ENCODE measurements around the gene AVPR1B. TPM values are rescaled to one million over a fixed set of nuclear protein-coding genes. Genes with fewer than 3 reads are reported as not detected.

AVPR1B gene
- total RNA-seq, 1 experiment from 2014 or later = 0.04 TPM

DNA sequence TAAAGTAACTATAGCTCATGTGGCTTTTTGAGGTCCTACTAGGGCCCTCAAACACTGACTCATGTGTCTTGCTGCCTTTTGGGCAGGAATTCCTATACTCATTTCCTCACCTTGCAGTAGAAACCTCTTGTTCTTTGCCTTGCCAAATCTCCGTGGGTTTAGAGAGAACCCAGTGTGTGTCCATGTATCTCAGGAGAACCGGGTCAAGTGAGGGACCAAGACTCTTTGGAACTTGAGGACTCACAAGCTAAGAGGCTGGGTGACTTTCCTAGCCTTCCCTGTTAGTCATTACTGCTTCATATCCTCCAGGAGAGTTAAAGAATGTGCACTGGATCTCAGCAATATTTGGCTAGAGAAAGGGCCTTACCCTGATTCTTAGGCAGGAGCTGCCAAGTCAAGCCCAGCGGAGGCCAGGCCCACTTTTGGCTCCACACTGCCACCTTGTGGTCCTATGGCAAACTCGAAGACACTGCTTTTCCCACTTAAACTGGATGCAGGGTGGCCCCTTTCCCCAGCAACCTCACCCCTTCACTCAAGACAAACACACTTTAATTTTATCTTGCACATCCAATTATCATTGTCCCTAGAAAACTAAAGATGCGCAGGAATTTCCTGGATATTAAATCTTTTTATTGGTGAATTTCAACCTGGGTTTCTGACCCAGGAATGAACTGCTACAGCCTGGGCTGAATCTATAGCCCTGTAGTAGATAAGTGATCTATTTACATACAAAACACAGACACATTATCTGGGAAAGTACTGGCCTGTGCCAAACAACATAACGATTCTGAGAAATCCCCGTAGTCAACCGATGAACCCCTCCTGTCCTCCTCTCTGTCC is 10.6 kb downstream of the AVPR1B start:
- H3K9me3 ChIP-seq (replicated peaks) = no peaks in the 10 kb centered on the region
- H3K4me3 ChIP-seq = no peak overlapping the region
- H3K27ac ChIP-seq = no peak overlapping the region
- no peaks in the 10 kb centered on the region for H3K4me1 ChIP-seq
- no peaks in the 10 kb centered on the region for H3K36me3 ChIP-seq
- H3K27me3 ChIP-seq = no peaks in the 10 kb centered on the region
- DNase-seq = peak; percentile 69 to 91

DNA sequence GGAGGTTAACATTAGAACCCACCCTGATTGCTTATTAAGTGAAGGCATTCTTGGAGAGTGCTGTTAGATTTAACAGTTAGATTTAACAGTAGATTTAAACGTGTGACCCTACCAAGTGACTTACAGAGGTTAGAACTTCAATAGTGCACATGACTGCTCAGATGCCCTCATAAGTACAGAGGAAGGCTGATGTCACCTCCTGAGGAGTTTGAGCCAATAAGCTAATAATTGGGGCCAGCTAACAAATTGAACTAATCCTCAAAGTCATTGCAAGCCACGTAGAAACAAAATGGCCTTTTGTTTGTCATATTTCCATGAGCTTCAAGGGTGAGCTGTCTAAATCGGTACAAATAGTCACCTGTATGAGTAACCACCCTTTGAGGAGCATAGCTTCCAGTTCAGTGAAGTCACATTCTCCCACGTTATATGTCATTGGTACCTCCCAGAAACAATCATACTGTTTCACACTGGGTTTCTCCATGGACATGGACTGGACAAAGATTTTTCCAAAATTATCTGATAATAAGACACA is 11.7 kb downstream of the AVPR1B start:
- H3K27ac ChIP-seq = no peak overlapping the region
- peaks cover 5% of the 10 kb centered on the region for H3K27me3 ChIP-seq
- no peak overlapping the region for H3K4me3 ChIP-seq
- no peak for DNase-seq
- H3K36me3 ChIP-seq = no peaks in the 10 kb centered on the region
- no peaks in the 10 kb centered on the region for H3K9me3 ChIP-seq (replicated peaks)
- H3K4me1 ChIP-seq = no peaks in the 10 kb centered on the region

DNA sequence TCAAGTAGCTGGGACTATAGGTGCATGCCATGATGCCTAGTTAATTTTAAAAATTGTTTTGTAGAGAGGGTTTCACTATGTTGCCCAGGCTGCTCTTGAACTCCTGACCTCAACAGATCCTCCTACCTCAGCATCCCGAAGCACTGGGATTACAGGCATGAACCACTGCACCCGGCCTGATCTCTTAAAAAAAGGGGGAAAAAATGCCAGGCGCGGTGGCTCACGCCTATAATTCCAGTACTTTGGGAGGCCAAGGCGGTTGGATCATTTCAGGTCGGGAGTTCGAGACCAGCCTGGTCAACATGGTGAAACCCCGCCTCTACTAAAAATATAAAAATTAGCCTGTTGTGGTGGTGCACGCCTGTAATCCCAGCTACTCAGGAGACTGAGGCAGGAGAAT is 13.2 kb downstream of the AVPR1B start:
- Histone ChIP-seq H3K4me1 (no peaks in the 10 kb centered on the region), H3K36me3 (no peaks in the 10 kb centered on the region), H3K4me3 (no peak overlapping the region), H3K27ac (no peak overlapping the region), H3K9me3 (replicated peaks) (no peaks in the 10 kb centered on the region), H3K27me3 (peaks cover 6% of the 10 kb centered on the region)
- DNase-seq = no peak

DNA sequence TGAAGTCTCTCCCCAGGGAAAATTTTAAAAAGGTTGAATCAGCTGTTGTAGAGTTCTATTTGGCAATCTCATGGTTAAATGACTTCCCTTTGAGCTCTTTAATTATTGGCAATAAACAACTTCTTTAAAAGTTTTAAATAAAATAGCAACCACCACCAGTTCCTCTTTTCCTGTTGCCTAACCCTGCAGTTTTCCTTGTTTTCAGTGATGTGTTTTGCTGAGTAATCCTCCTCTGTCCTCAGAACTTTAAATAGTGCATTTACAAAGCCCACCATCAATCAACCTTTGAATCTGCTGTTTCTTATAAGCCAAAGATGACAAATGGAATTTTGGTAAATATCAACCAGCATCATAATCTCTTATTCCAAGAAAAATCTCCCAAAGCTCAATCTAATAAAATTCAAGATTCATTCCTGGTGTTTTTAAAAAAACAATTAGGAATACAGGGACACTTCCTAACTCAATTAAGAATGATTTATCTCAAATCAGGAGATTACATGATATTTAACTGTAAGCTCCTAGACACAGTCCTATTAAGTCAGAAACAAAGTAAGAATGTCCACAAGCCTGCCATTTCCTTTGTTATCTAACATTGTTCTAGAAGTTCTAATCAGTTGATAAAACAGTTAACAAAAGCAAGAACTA is 14.8 kb downstream of the AVPR1B start:
- H3K4me3 ChIP-seq = no peak overlapping the region
- no peak overlapping the region for H3K27ac ChIP-seq
- H3K4me1 ChIP-seq = no peaks in the 10 kb centered on the region
- peaks cover 16% of the 10 kb centered on the region for H3K27me3 ChIP-seq
- no peak for DNase-seq
- no peaks in the 10 kb centered on the region for H3K9me3 ChIP-seq (replicated peaks)
- no peaks in the 10 kb centered on the region for H3K36me3 ChIP-seq

DNA sequence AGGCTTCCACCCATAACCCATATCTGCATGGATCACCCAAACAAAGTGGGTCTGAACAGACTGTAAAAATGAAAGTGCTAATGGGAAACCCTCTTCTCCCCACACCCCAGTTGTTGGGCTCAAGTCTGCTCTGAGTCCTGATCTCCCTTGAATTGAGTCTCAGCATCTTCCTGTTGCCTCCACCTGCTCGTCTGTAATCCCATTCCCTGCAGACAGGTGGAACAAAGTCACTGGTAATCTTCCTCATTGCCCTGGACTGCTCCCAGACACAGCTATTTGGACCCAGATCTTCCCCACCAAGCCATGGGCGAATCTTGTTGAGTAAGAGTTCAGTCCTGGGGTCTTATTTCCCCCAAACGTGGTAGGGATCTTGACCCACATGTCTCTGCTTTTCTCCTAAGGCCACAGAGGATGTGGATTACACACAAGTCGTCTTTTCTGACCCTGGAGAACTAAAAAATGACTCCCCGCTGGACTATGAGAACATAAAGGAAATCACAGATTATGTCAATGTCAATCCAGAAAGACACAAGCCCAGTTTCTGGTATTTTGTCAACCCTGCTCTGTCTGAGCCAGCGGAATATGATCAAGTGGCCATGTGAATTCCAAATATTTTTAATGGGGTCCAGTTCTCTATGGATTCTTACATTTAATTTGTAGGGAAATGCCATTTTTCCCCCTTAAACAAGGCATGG is 15.7 kb downstream of the AVPR1B start:
- H3K9me3 ChIP-seq (replicated peaks) = no peaks in the 10 kb centered on the region
- H3K4me3 ChIP-seq = no peak overlapping the region
- no peak overlapping the region for H3K27ac ChIP-seq
- no peaks in the 10 kb centered on the region for H3K4me1 ChIP-seq
- no peak for DNase-seq
- H3K27me3 ChIP-seq = peaks cover 16% of the 10 kb centered on the region
- no peaks in the 10 kb centered on the region for H3K36me3 ChIP-seq

DNA sequence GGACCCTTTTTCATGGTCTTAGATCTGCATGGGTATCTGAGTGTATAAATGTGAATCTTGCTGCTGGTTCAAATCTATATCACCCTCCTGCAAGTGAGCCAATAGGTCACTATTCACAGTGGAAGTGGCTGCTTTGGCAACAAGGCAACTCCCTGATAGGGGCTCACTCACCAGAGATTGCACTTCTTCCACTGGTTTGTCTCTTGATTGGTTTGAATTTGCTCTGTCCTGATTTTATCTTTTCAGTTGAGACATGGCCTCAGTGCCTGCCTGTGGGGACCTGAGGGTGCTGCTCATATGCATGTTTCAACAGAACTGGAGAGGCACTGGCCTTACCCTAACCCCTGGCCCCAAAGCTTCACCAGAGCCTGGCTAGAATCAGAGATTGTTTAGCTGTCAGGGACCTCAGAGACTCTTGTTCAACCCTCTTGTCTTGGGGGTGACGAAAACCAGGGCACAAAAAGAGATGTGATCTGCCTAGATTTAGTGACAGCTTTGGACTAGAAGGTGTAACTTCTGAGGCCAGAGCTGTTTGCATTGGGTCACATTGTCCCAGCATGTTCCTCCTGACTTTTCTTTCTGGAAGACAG is 16.9 kb downstream of the AVPR1B start:
- no peak overlapping the region for H3K27ac ChIP-seq
- DNase-seq = no peak
- H3K9me3 ChIP-seq (replicated peaks) = no peaks in the 10 kb centered on the region
- H3K4me3 ChIP-seq = no peak overlapping the region
- no peaks in the 10 kb centered on the region for H3K36me3 ChIP-seq
- no peaks in the 10 kb centered on the region for H3K4me1 ChIP-seq
- peaks cover 16% of the 10 kb centered on the region for H3K27me3 ChIP-seq

DNA sequence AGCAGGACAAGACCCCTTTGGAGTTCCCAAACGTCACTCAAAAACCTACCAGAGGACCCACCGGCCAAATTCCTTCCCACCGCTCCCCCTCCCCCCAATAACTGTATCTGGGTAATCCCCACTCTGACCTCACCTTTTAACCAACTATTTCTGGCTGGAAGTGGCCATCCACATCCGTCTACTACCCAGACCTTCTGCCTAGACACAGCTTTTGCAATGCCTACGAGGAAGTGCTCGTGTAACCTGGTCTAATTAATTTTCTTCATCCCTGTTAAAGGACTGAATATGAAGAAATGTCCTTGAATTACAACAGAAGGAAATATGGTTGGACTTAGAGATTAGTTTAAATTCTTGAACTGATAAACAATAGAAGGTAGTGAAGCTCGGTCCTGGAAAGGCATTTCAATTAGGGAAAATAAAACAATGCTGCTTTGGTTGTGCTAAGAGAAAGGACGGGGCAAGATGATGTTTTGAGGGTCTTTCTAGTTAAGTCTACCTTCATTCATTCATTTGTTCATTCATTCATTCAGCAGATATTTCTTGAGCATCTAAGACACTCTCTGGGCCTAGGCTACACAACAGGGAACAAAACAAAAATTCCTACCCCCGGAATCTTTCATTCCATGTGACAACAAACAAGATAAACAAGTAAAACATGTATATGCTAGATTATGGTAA is 18.8 kb downstream of the AVPR1B start:
- Histone ChIP-seq H3K27ac (no peak overlapping the region), H3K9me3 (replicated peaks) (no peaks in the 10 kb centered on the region), H3K27me3 (peaks cover 16% of the 10 kb centered on the region), H3K4me3 (no peak overlapping the region), H3K4me1 (no peaks in the 10 kb centered on the region), H3K36me3 (no peaks in the 10 kb centered on the region)
- no peak for DNase-seq

DNA sequence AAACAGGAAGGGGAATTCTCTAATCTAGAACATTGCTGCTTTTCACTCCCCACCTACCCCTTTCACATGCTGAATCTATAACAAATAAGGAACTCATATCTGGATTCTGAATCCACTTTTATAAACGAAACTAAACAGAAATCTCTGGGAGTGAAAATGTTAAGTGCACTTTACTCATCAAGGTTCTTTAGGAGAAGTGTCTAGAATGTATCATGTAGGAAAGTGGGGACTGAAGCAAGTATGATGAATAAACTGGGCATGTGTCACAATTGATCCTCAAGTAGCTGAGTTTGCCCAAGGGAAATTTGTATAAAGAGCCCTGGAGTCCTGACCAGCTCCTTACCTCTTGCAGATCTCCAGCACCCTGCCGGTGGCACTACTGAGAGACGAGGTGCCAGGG is 19.8 kb downstream of the AVPR1B start:
- Histone ChIP-seq H3K36me3 (no peaks in the 10 kb centered on the region), H3K4me1 (no peaks in the 10 kb centered on the region), H3K4me3 (no peak overlapping the region), H3K9me3 (replicated peaks) (no peaks in the 10 kb centered on the region), H3K27ac (no peak overlapping the region), H3K27me3 (peaks cover 16% of the 10 kb centered on the region)
- DNase-seq = no peak

DNA sequence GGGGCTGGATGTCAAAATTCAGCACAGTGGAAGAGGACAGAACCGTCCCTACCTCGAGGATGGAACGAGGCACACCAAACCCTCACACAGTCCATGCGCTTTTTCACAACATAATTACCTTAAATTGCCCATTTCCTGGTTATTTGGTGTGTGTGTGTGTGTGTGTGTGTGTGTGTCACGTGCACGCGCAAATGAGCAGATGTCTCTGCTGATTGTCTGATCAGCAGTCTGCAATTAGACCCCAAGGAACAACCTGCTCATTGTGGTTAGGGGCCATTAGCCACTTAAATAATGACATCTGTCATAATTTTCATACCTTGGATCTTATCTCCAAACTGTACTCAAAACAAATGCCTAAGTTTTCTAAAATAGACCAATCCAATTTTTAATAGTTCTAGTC is 23.2 kb downstream of the AVPR1B start:
- H3K9me3 ChIP-seq (replicated peaks) = no peaks in the 10 kb centered on the region
- DNase-seq = no peak
- H3K36me3 ChIP-seq = no peaks in the 10 kb centered on the region
- no peak overlapping the region for H3K4me3 ChIP-seq
- H3K27me3 ChIP-seq = peaks cover 10% of the 10 kb centered on the region; the same call in 1 of the 2 replicates
- H3K4me1 ChIP-seq = no peaks in the 10 kb centered on the region
- no peak overlapping the region for H3K27ac ChIP-seq

DNA sequence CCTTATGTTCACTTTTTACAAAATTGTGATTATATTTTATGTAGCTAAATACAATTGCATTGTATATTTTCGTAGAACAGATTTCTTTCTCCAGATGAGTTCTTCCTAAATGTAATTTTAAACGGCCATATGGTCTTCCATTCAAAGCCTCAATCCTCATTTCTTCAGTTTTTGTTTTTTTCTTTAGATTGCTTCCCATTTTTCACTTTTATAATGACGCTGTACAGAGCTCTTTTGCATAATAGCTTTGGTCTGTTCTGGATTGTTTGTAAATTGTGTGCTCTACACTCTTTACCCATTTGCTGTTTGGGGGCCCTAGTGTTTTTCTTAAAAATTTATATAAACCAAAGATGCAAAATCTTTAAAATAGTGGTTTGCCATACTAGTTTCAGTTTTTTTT is 27.8 kb downstream of the AVPR1B start:
- DNase-seq = no peak
- no peaks in the 10 kb centered on the region for H3K9me3 ChIP-seq (replicated peaks)

DNA sequence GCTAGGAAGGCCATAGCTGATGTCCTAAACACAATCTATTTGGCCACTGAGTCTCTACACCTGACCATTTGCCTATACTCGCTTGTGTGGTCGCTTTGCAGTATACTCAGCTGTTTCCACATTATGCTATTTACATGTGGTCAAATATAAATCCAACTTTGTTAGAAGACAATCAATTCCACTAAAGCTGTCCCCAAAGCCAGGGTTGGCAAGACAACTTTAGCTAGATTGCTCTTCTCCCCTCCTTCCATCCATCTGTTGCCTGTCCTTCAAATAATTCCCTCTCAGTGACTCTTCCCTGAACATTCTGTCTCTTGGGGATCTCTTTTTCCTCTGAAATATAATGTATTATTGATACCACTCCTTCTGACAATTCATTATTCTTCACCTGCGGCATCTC is 30.1 kb downstream of the AVPR1B start:
- Histone ChIP-seq H3K27me3 (no peaks in the 10 kb centered on the region), H3K4me1 (peaks cover 4% of the 10 kb centered on the region), H3K36me3 (no peaks in the 10 kb centered on the region), H3K4me3 (no peak overlapping the region), H3K9me3 (replicated peaks) (no peaks in the 10 kb centered on the region), H3K27ac (no peak overlapping the region)
- DNase-seq = peak; percentile 42 to 77

More for the DNA sequence above, 27.8 kb downstream of the AVPR1B start:
- Histone ChIP-seq H3K27ac (no peak overlapping the region), H3K4me1 (peaks cover 4% of the 10 kb centered on the region), H3K27me3 (no peaks in the 10 kb centered on the region), H3K4me3 (no peak overlapping the region), H3K36me3 (no peaks in the 10 kb centered on the region)

DNA sequence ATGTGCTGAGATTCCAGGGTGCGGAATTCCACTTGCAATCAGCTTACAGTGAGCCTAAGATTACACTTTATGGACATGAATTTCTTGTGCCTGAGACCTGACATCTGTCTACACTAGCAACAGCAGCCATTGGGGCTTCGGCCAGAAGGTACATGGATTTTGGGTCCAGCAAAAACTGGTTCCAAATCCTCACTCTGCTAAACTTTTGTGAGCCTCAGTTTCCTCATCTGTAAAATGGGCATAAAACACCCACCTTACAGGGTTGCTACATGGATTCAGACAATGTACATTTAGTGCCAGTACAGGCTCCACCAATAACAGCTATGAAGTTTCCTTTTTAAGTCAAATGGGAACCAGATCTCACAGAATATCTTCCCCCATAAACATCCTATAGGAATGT is 33.4 kb downstream of the AVPR1B start:
- H3K27me3 ChIP-seq = no peaks in the 10 kb centered on the region; the same call in 1 of the 2 replicates
- H3K36me3 ChIP-seq = no peaks in the 10 kb centered on the region
- no peaks in the 10 kb centered on the region for H3K9me3 ChIP-seq (replicated peaks)
- H3K4me1 ChIP-seq = peaks cover 4% of the 10 kb centered on the region
- H3K4me3 ChIP-seq = no peak overlapping the region
- H3K27ac ChIP-seq = no peak overlapping the region
- DNase-seq = no peak

DNA sequence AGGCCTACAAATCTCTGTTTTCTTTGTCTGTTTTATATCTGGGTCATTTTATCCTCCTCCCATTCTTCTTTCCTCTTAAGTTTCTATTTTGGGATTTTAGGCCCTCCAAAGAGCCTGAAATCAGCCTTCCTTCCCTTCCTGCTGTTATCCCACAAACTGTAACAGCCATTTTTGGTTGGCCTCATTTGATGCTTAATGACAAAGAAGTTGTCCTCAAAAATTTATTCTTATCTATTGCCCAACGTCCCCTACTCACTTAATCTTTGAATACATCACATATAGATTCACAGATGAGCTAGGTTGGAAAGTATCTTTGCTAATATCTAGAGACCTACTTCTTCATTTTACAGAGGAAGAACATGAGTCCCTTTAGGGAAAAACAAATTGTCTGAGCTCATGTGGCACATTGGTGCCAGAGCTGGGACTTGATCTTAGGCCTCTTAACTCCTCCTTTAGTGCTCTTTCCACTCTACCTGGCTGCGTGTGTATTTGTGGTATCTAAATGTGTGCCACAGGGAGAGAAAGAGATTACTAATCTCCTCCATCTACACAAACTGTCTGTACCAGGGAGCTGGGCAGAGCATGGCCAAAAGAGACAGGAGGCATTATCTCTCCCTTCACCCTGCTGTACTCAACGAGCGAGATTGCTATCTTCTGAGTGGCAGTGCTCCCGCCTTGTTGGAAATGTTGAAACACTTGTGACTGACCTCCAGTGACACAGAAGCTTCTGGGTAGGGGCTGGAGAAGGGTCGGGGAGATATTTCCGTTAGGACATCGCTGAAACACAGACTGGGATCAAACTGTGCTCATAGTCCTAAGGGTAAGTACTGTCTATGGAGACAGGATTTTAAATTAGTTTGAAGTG is 34.1 kb downstream of the AVPR1B start:
- Histone ChIP-seq H3K36me3 (no peaks in the 10 kb centered on the region), H3K9me3 (replicated peaks) (no peaks in the 10 kb centered on the region), H3K4me3 (no peak overlapping the region), H3K27me3 (no peaks in the 10 kb centered on the region; the same call in 1 of the 2 replicates), H3K4me1 (peaks cover 4% of the 10 kb centered on the region), H3K27ac (no peak overlapping the region)
- no peak for DNase-seq

All from SJCRH30 (cell line).